Activated T-helper 1 cell treated with Interleukin-2 at 50 U/mL for 16 hours (primary cell): ENCODE measurements around the gene ANO9.
A peak's percentile ranks its signal among the peaks of the same experiment; 100 is the strongest.

Experiments
- DNase-seq: peaks from one replicate; pipeline ENCODE4 v3.0.0-alpha.2; 2020; ENCODE audit warnings: low read depth

ANO9 gene

GRCh38 chr11:441418-442274, at the start of gene ANO9:
ANO9 (minus strand) TSS chr11:442011; CDS start chr11:441926, 85 bp downstream.
- DNase-seq, result peak; percentile 50

- no peak for DNase-seq
Observed at GRCh38 chr11:491358-491757, 49.5 kb upstream of the ANO9 start.

GRCh38 chr11:490930-491260, 49.1 kb upstream of the ANO9 start:
- no peak for DNase-seq

GRCh38 chr11:490186-490929, 48.5 kb upstream of the ANO9 start:
- DNase-seq, result no peak

- no peak for DNase-seq
Observed at GRCh38 chr11:489610-490185, 47.9 kb upstream of the ANO9 start.

- no peak for DNase-seq
Observed at GRCh38 chr11:488992-489391, 47.2 kb upstream of the ANO9 start.

GRCh38 chr11:488579-488978, 46.8 kb upstream of the ANO9 start:
- no peak for DNase-seq

GRCh38 chr11:488062-488461, 46.3 kb upstream of the ANO9 start:
- DNase-seq, result no peak

- no peak for DNase-seq
Observed at GRCh38 chr11:487571-488021, 45.8 kb upstream of the ANO9 start.

GRCh38 chr11:486189-486588, 44.4 kb upstream of the ANO9 start:
- no peak for DNase-seq

GRCh38 chr11:484616-485015, 42.8 kb upstream of the ANO9 start:
- no peak for DNase-seq

GRCh38 chr11:479311-479710, 37.5 kb upstream of the ANO9 start:
- no peak for DNase-seq

GRCh38 chr11:477052-477715, 35.4 kb upstream of the ANO9 start:
- no peak for DNase-seq

- DNase-seq, result no peak
Observed at GRCh38 chr11:476416-476815, 34.6 kb upstream of the ANO9 start.

- no peak for DNase-seq
Observed at GRCh38 chr11:475941-476340, 34.1 kb upstream of the ANO9 start.

GRCh38 chr11:474914-475506, 33.2 kb upstream of the ANO9 start:
- DNase-seq, result no peak

GRCh38 chr11:473962-474785, 32.4 kb upstream of the ANO9 start:
- DNase-seq, result no peak

GRCh38 chr11:473415-473814, 31.6 kb upstream of the ANO9 start:
- DNase-seq, result no peak

- DNase-seq, result no peak
Observed at GRCh38 chr11:472816-473215, 31.0 kb upstream of the ANO9 start.

- no peak for DNase-seq
Observed at GRCh38 chr11:472272-472671, 30.5 kb upstream of the ANO9 start.

- DNase-seq, result no peak
Observed at GRCh38 chr11:471468-472145, 29.8 kb upstream of the ANO9 start.
